Panc1 (cell line): Measurements from ENCODE around the gene IL32.

Experiments used
- POLR2AphosphoS5 ChIP-seq: IDR thresholded peaks from 2 replicates; pipeline ENCODE4 v1.6.1; 2012; ENCODE audit warnings: mild to moderate bottlenecking, low read depth, low read length, moderate library complexity
- SIN3A ChIP-seq: IDR thresholded peaks from 2 replicates; pipeline ENCODE4 v1.6.1; 2012; ENCODE audit warnings: low read depth, mild to moderate bottlenecking, low read length, moderate library complexity, borderline replicate concordance; ENCODE audit not compliant: insufficient read depth
- TCF7L2 ChIP-seq: IDR thresholded peaks from 2 replicates; pipeline ENCODE4 v1.6.1; 2011; ENCODE audit warnings: mild to moderate bottlenecking, low read depth, low read length, inconsistent platforms
- TF ChIP-seq, protein P1 (sequence below): fragments of 450-650 bp; IDR thresholded peaks from 2 replicates; pipeline ENCODE4 v1.5.1; 2017; ENCODE audit warnings: mild to moderate bottlenecking
- TF ChIP-seq, protein P2 (sequence below), 2 experiments: IDR thresholded peaks; 2 replicates each; pipeline ENCODE4 v1.6.1; 2011 to 2012; ENCODE audit warnings: low read depth in 2 of 2, control low read depth in 1 of 2, low read length in 1 of 2, mild to moderate bottlenecking in 1 of 2, moderate library complexity in 1 of 2; ENCODE audit not compliant: insufficient read depth in 1 of 2

DNA sequence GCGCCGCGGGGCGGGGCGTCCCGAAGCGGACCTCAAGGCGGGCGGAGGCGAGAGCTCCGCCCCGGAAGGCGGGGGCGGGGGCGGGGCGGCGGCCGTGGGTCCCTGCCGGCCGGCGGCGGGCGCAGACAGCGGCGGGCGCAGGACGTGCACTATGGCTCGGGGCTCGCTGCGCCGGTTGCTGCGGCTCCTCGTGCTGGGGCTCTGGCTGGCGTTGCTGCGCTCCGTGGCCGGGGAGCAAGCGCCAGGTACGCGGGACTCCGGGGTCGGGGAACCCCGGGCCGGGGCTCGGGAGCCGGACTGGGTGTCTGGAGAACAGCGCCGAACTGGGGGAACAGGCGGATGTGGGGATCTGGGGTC lies 45.2 kb upstream of the IL32 start, which contains the start of gene TNFRSF12A:
- TF ChIP-seq, protein P1, sequence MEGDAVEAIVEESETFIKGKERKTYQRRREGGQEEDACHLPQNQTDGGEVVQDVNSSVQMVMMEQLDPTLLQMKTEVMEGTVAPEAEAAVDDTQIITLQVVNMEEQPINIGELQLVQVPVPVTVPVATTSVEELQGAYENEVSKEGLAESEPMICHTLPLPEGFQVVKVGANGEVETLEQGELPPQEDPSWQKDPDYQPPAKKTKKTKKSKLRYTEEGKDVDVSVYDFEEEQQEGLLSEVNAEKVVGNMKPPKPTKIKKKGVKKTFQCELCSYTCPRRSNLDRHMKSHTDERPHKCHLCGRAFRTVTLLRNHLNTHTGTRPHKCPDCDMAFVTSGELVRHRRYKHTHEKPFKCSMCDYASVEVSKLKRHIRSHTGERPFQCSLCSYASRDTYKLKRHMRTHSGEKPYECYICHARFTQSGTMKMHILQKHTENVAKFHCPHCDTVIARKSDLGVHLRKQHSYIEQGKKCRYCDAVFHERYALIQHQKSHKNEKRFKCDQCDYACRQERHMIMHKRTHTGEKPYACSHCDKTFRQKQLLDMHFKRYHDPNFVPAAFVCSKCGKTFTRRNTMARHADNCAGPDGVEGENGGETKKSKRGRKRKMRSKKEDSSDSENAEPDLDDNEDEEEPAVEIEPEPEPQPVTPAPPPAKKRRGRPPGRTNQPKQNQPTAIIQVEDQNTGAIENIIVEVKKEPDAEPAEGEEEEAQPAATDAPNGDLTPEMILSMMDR: no peak
- peak; percentile 63 for TF ChIP-seq POLR2AphosphoS5
- no peak; the same call in 1 of the 2 replicates for TF ChIP-seq SIN3A
- TF ChIP-seq, protein P2, sequence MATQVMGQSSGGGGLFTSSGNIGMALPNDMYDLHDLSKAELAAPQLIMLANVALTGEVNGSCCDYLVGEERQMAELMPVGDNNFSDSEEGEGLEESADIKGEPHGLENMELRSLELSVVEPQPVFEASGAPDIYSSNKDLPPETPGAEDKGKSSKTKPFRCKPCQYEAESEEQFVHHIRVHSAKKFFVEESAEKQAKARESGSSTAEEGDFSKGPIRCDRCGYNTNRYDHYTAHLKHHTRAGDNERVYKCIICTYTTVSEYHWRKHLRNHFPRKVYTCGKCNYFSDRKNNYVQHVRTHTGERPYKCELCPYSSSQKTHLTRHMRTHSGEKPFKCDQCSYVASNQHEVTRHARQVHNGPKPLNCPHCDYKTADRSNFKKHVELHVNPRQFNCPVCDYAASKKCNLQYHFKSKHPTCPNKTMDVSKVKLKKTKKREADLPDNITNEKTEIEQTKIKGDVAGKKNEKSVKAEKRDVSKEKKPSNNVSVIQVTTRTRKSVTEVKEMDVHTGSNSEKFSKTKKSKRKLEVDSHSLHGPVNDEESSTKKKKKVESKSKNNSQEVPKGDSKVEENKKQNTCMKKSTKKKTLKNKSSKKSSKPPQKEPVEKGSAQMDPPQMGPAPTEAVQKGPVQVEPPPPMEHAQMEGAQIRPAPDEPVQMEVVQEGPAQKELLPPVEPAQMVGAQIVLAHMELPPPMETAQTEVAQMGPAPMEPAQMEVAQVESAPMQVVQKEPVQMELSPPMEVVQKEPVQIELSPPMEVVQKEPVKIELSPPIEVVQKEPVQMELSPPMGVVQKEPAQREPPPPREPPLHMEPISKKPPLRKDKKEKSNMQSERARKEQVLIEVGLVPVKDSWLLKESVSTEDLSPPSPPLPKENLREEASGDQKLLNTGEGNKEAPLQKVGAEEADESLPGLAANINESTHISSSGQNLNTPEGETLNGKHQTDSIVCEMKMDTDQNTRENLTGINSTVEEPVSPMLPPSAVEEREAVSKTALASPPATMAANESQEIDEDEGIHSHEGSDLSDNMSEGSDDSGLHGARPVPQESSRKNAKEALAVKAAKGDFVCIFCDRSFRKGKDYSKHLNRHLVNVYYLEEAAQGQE (IDR thresholded peaks at IDR 0.05; ENCODE audit: insufficient read depth in 1 of 2, low read depth in 2 of 2, low read length in 1 of 2): 0 out of 4 replicates have a peak, but pooled peaks of 1 of the 2 experiments have one; percentile 42
- TF ChIP-seq TCF7L2: peak; percentile 21; the same call in 1 of the 2 replicates
